Measurements from ENCODE around the gene RBBP4. TPM values are rescaled to one million over a fixed set of nuclear protein-coding genes. Genes with fewer than 3 reads are reported as not detected.

The RBBP4 gene
- total and polyA plus RNA-seq, 2 of the 8 experiments (the other 6 are each of a cell fraction or from before 2014, with no cell fraction given): 147 to 397 TPM

DNA sequence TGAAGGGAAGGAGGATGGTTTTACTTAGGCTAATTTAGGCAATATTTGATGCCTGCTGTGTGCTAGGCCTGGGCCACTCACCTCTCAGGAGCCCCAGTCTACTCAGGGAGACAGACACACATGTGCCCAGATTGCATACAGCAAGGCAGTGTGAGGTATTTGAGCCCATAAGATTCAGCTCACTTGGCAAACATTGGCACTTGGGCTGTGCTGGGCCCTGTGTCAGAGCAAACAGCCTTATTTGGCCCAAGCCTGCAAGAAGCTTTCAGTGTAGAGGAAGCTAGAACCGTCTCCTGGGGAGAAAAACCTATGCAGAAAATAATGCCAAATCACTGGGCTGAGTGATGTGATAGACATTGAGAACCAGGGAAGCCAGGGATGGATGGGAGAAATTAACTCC, 55.5 kb downstream of the RBBP4 start:
- no peak for DNase-seq (ENCODE audit: low read depth in 1 of 2, low spot score in 2 of 2)
- CTCF ChIA-PET (ENCODE audit: partially characterized antibody): interaction anchor here (0.8 to 6.6 kb wide), 16 partner anchors 9 to 288 kb away, joined by 3 to 68 read pairs (median 4); no protein-coding TSS in a partner anchor
- Histone ChIP-seq H4K20me1 (replicated peaks in 1 of 2; ENCODE audit: control insufficient read depth in 1 of 2, insufficient read depth in 2 of 2, low read length in 2 of 2) (no peaks in the 10 kb centered on the region), H2BK12ac (ENCODE audit: low read depth, low read length) (no peak overlapping the region), H2AK5ac (ENCODE audit: low read depth, low read length) (no peak overlapping the region), H3K79me1 (ENCODE audit: low read depth, low read length) (no peaks in the 10 kb centered on the region), H4K91ac (replicated peaks; ENCODE audit: insufficient read length, low read length) (no peak overlapping the region), H3K23ac (ENCODE audit: insufficient read length) (no peak overlapping the region), H3K79me2 (ENCODE audit: control insufficient read depth in 1 of 2, insufficient read depth in 2 of 2, low read length in 2 of 2) (no peaks in the 10 kb centered on the region), H3K27ac (ENCODE audit: low read depth, low read length) (no peak overlapping the region), H4K8ac (ENCODE audit: extremely low read depth, insufficient read depth, low read length) (no peak overlapping the region), H3K4me1 (replicated peaks in 1 of 4; ENCODE audit: control insufficient read depth in 3 of 4, insufficient read depth in 4 of 4, low read length in 3 of 4) (peaks cover 0 to 13% (median 6%) of the 10 kb centered on the region in 4 experiments; a peak in 6 of 7 replicates), H2AFZ (ENCODE audit: low read length) (no peak overlapping the region), H3K4me2 (ENCODE audit: insufficient read depth in 1 of 2, low read depth in 2 of 2, low read length in 2 of 2) (no peak overlapping the region), H3K18ac (ENCODE audit: extremely low read depth, low read length) (no peak overlapping the region), H2BK120ac (replicated peaks; ENCODE audit: low read depth, low read length) (no peak overlapping the region), H3K23me2 (ENCODE audit: low read depth, low read length) (peaks cover 9% of the 10 kb centered on the region; the same call in 1 of the 2 replicates), H3K4ac (replicated peaks; ENCODE audit: insufficient read length, low read depth, low read length) (no peak overlapping the region), H3K14ac (ENCODE audit: insufficient read length) (no peak overlapping the region), H3K9ac (replicated peaks in 1 of 4; ENCODE audit: extremely low read depth in 1 of 4, low read depth in 3 of 4, low read length in 3 of 4) (no peak overlapping the region), H3K27me3 (replicated peaks in 1 of 4; ENCODE audit: control insufficient read depth in 3 of 4, extremely low read depth in 1 of 4, insufficient read depth in 3 of 4, low read length in 3 of 4) (peaks cover 5 to 31% (median 27%) of the 10 kb centered on the region in 4 experiments), H4K5ac (ENCODE audit: insufficient read length, low read depth, low read length) (no peak overlapping the region), H3K9me3 (ENCODE audit: insufficient read depth in 2 of 2, low read depth in 1 of 2, low read length in 1 of 2) (no peaks in the 10 kb centered on the region), H3K36me3 (ENCODE audit: control insufficient read depth in 2 of 4, insufficient read depth in 4 of 4, low read length in 3 of 4) (no peaks in the 10 kb centered on the region), H3K4me3 (ENCODE audit: extremely low read depth in 1 of 4, insufficient read depth in 2 of 4, low read depth in 3 of 4, low read length in 4 of 4) (no peak overlapping the region), H2BK20ac (ENCODE audit: low read length) (no peak overlapping the region), H2BK5ac (ENCODE audit: low read depth, low read length) (no peak overlapping the region), H2BK15ac (ENCODE audit: low read length) (no peak overlapping the region), H3K56ac (replicated peaks; ENCODE audit: insufficient read length, low read depth, low read length) (no peak overlapping the region)
- POLR2A ChIA-PET (ENCODE audit: partially characterized antibody): interaction anchor here (0.6 to 7.4 kb wide), 13 partner anchors 10 to 225 kb away, joined by 3 to 53 read pairs (median 3); partner anchors contain the start of genes RBBP4 and ZBTB8OS
- TF ChIP-seq POLR2A (IDR thresholded peaks at IDR 0.05; ENCODE audit: control extremely low read depth in 1 of 2, low read depth in 2 of 2, low read length in 2 of 2) (no peak), SP2 (IDR thresholded peaks at IDR 0.05; ENCODE audit: low read length) (no peak), GABPA (IDR thresholded peaks at IDR 0.05; ENCODE audit: borderline replicate concordance, insufficient read depth, low read length) (no peak), EGR1 (IDR thresholded peaks at IDR 0.05; ENCODE audit: borderline replicate concordance, low read depth, low read length) (no peak), KDM1A (IDR thresholded peaks at IDR 0.05; ENCODE audit: borderline replicate concordance, low read length) (no peak), JUND (IDR thresholded peaks at IDR 0.05; ENCODE audit: low read length) (no peak), TBP (IDR thresholded peaks at IDR 0.05; ENCODE audit: low read depth, low read length) (no peak), TAF7 (optimal IDR thresholded peaks at IDR 0.05; ENCODE audit: borderline replicate concordance, low read depth, low read length) (no peak), ASH2L (IDR thresholded peaks at IDR 0.05; ENCODE audit: low read length) (no peak), SRF (IDR thresholded peaks at IDR 0.05; ENCODE audit: low read depth, low read length) (no peak), CEBPB (IDR thresholded peaks at IDR 0.05; ENCODE audit: low read depth, low read length) (no peak), SAP30 (IDR thresholded peaks at IDR 0.05; ENCODE audit: insufficient read depth, insufficient replicate concordance, low read length) (no peak), TEAD4 (IDR thresholded peaks at IDR 0.05; ENCODE audit: low read depth, low read length) (no peak), JUN (IDR thresholded peaks at IDR 0.05; ENCODE audit: low read depth, low read length) (no peak), YY1 (IDR thresholded peaks at IDR 0.05; ENCODE audit: low read depth, low read length) (no peak), POLR2AphosphoS5 (IDR thresholded peaks at IDR 0.05; ENCODE audit: low read depth, low read length) (no peak), SIRT6 (IDR thresholded peaks at IDR 0.05; ENCODE audit: low read length) (no peak)
- WGBS, 2 experiments (ENCODE audit: extremely low coverage in 1 of 2, insufficient coverage in 1 of 2, insufficient read length in 1 of 2, insufficient replicate concordance in 2 of 2, low coverage in 1 of 2, low lambda C conversion rate in 2 of 2, missing lambda C conversion rate in 1 of 2): 85% methylated on average over 1 of the region's 1 CpG; no CpG with 5 or more reads in 1 of the 2 experiments
- no peak for FAIRE-seq
